NK-92 (cell line): ENCODE measurements around the gene DENND4C.
"Not testable (repeated sequence)": the region's sequence is repeated elsewhere in the genome, so short reads cannot be mapped to it uniquely, and the experiment has no call there.

Source experiments
- DNase-seq: peaks from one replicate; lab custom pipeline; 2025; ENCODE audit not compliant: unreplicated experiment; lab: John Stamatoyannopoulos, UW

Gene DENND4C

GRCh38 chr9:19369107-19369506, 138.6 kb downstream of the DENND4C start:
- DNase-seq: no peak

GRCh38 chr9:19371942-19372341, 141.4 kb downstream of the DENND4C start:
- no peak for DNase-seq

- DNase-seq: no peak
Measured at GRCh38 chr9:19372567-19372966, 142.1 kb downstream of the DENND4C start.

GRCh38 chr9:19373527-19373926, 143.0 kb downstream of the DENND4C start:
- no peak for DNase-seq

- DNase-seq: no peak
Measured at GRCh38 chr9:19375538-19375937, 145.0 kb downstream of the DENND4C start.

- no peak for DNase-seq
Measured at GRCh38 chr9:19376931-19377330, 146.4 kb downstream of the DENND4C start.

- DNase-seq: no peak
Measured at GRCh38 chr9:19378164-19378563, 147.7 kb downstream of the DENND4C start.

GRCh38 chr9:19378647-19379046, 148.2 kb downstream of the DENND4C start:
- DNase-seq: no peak

- no peak for DNase-seq
Measured at GRCh38 chr9:19379283-19379682, 148.8 kb downstream of the DENND4C start.

- DNase-seq: no peak
Measured at GRCh38 chr9:19379697-19380046, 149.2 kb downstream of the DENND4C start.

GRCh38 chr9:19380826-19381075, 150.3 kb downstream of the DENND4C start:
- DNase-seq: no peak

GRCh38 chr9:19381656-19382055, 151.2 kb downstream of the DENND4C start:
- DNase-seq: no peak

- not testable (repeated sequence) for DNase-seq
Measured at GRCh38 chr9:19385212-19385611, 154.7 kb downstream of the DENND4C start.

GRCh38 chr9:19385786-19386501, 155.5 kb downstream of the DENND4C start:
- DNase-seq: no peak

- DNase-seq: no peak
Measured at GRCh38 chr9:19386502-19387044, 156.1 kb downstream of the DENND4C start.

GRCh38 chr9:19387317-19387716, 156.8 kb downstream of the DENND4C start:
- no peak for DNase-seq

- DNase-seq: not testable (repeated sequence)
Measured at GRCh38 chr9:19389539-19389938, 159.0 kb downstream of the DENND4C start.

- DNase-seq: no peak
Measured at GRCh38 chr9:19397845-19398244, 167.4 kb downstream of the DENND4C start.

GRCh38 chr9:19403231-19403630, 172.7 kb downstream of the DENND4C start:
- not testable (repeated sequence) for DNase-seq

- DNase-seq: no peak
Measured at GRCh38 chr9:19404283-19405075, 174.0 kb downstream of the DENND4C start.

GRCh38 chr9:19405771-19406170, 175.3 kb downstream of the DENND4C start:
- DNase-seq: no peak

- DNase-seq: no peak
Measured at GRCh38 chr9:19408316-19408692, 177.8 kb downstream of the DENND4C start.
